Measurements from ENCODE around the gene VTI1A.

The VTI1A gene

DNA sequence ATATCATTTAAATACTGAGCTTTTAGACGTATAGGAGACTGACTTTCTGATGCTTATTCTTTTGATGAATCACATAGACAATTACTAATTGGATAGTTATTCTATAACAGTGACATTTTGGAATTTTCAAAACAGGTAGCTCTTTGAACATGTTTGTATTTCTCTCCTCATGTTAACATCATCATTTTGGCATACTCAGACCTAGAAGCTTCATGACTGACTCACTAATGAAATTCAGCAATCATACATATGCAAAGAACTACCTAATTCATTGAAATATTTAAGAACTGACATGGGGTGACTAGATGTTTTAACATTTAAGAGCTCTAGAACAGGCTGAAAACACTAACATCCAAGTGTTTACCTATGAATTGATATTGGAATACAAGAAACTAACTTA, 192.3 kb downstream of the VTI1A start:
- no peak for DNase-seq (ENCODE audit: low spot score)

DNA sequence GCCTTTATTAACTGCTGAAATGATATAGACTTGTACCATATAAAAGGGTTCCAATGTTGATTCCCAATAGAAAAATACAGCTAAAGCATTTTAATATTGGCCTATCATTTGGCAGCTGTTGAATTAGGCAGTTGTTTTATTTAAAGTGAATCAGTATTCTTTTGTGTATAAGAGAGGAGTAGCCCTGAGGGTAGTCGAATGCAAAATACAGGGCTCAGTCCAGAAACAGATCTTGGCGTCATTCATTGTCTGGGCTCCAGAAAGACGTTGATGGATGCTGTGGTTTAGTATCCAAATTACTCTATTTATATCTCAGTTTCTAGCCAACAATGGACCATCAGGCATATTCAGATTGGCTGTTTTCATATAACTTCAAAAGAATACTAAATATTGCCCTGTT, 193.6 kb downstream of the VTI1A start:
- no peak for DNase-seq (ENCODE audit: low spot score)

DNA sequence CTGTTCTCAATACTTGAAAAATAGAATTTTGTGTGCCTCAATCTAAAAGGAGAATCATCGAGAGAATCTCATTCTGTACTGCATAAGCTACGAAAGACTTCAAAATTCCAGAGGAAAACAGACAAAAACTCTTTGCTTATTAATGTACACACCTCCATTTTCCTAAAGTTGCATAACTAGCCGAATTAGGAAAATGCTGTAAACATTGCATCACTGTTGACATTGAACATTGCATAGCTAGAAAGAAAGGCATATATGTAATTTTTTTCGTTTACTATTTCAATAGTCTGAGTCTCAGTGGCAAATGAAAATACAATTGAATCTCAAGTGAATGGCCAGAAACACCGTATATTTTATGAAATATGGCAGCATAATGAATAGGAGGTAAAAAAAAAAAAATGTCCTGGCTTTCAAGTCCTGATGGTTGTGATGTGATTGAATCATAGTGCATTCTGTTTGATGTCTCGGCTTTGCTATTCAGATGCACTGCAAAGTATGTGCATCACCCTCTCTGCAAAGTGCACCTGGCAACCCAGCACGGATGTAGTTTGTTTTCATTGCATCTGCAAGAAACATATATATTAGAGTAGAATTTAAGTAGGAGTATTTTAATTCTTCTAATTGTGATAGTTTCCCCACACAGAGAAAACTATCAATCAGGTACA, 196.7 kb downstream of the VTI1A start:
- DNase-seq (ENCODE audit: low spot score), result no peak

GRCh38 chr10:112644265-112644645, 197.2 kb downstream of the VTI1A start:
- DNase-seq (ENCODE audit: low spot score), result no peak

DNA sequence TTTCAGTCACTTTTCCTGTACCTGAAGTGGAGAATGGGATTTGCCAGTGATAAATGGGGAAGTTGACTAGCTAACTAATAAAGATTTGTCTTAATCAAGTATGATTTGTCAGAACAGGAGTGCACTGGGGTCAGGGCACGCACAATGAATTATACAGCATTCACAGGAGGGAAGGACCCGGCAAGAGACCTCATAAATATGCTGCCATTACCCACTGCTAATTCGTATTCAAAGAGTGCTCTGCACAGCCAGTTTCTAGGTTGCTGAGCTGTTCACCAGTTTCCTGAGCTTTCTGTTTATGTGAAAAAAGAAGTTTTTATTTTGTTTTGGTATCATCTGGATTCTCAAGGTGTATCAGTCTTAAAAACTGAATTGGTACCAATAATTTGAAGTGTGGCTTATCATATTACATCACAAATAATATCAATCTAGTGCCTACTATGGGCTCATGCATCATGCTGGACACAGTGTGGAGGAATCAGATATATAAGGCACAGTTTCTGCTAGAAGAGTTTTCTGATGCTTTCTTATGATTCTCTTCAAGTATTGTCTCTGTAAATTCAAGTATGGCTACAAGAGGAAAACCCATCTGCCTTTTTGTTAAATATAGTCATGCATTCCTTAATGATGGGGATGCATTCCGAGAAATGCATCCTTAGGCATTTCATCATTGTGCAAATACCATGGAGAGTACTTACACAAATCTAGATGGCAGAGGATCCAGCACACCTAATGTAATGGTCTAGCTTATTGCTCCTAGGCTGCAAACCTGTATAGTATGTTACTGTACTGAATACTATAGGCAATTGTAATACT, 202.2 kb downstream of the VTI1A start:
- no peak for DNase-seq (ENCODE audit: low spot score)

GRCh38 chr10:112649822-112650152, 202.8 kb downstream of the VTI1A start:
- no peak for DNase-seq (ENCODE audit: low spot score)

DNA sequence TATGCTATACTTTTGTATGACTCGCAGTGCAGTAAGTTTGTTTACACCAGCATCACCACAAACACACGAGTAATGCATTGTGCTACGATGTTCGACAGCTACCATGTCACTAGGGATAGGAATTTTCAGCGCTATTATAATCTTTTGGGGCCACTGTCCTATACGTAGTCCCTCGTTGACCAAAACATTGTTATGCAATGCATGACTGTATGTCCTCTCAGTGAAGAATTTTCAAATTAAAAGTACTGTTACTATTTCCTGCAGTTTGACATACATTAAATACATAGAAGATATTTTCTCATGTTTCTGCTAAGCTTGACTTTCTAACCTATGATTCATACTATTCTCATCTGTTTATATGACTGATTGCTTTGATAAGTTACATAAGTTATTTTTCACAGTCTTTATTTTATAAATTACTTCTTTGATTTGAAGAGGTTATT, 203.6 kb downstream of the VTI1A start:
- DNase-seq (ENCODE audit: low spot score), result no peak

- DNase-seq (ENCODE audit: low spot score), result no peak
Measured at GRCh38 chr10:112653215-112653614, 206.2 kb downstream of the VTI1A start.

GRCh38 chr10:112653851-112654250, 206.8 kb downstream of the VTI1A start:
- DNase-seq (ENCODE audit: low spot score), result peak; percentile 53

- DNase-seq (ENCODE audit: low spot score), result no peak
Measured at GRCh38 chr10:112654794-112655193, 207.8 kb downstream of the VTI1A start.

GRCh38 chr10:112655722-112656121, 208.7 kb downstream of the VTI1A start:
- DNase-seq (ENCODE audit: low spot score), result no peak

GRCh38 chr10:112658465-112658864, 211.4 kb downstream of the VTI1A start:
- no peak for DNase-seq (ENCODE audit: low spot score)

DNA sequence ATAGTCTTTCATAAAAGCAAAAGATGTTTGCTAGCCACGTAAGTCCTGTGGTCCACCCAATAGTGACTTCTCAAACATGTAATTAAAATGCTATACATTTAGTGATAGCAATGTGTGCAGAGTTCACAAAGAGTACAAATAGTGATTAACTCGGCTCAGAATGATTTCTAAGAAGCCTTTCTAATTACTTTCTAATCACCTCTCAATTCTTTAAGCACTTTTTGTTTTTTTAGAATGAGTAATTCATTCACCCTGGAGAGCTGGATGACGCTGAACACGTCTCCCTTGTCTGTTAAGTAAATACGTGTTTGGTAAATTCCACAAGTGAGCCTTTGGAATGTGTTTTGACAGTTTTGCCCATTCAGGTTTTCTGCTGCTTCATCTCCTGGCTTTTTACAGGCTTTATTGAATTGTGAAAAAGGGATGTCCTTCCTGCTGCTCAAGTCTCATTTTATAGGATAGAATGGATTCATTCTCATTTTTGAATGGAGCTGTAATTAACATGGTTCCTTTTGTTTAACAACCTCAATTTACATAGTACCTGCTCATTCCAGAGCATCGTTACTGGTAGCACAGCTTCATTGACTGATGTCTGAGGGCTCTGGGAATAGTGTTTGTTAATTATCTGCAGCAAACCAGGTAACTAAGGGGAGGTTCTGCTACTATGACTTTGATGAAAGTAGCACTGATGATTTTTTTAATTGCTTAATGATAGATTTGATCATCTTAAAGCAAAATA, 212.1 kb downstream of the VTI1A start:
- no peak for DNase-seq (ENCODE audit: low spot score)

GRCh38 chr10:112663234-112664125, 216.5 kb downstream of the VTI1A start:
- no peak for DNase-seq (ENCODE audit: low spot score)

GRCh38 chr10:112666094-112666493, 219.1 kb downstream of the VTI1A start:
- DNase-seq (ENCODE audit: low spot score), result no peak

DNA sequence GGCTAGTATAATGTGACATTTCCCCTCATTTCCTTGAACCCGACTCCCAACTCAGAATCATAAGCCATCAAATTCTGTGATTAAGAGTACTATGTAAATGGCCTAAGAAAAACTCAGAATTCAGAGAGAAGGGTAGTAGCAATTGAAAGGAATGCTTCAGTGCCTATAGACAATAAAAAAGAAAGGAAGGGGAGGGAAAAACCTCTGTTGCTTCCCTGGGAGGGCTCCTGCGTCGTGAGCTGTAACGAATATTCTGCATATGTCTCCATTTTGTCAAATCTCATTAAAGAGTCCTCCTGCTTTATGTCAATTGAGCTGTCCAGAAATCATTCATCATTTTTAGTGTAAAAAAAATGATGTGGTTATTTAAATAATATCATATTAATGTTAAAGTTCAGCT, 223.0 kb downstream of the VTI1A start:
- DNase-seq (ENCODE audit: low spot score), result no peak

DNA sequence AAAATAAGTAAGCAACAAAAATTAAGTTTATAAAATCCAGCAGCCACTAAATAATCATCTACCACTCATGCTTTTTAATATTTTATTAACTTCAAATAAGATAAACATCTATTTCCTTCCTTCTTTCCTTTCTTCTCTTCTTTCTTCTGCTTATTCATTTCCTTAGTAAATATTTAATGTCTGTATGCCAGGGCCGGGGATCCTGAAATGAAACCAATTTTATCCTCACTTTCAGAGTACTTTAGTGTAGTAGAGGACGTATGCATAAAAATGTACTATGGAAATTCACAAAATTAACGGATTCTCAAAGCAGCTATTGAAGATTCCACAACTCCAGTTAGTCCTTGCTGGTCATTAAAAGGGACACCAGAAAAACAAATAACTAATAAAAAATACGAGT, 224.7 kb downstream of the VTI1A start:
- DNase-seq (ENCODE audit: low spot score), result no peak

DNA sequence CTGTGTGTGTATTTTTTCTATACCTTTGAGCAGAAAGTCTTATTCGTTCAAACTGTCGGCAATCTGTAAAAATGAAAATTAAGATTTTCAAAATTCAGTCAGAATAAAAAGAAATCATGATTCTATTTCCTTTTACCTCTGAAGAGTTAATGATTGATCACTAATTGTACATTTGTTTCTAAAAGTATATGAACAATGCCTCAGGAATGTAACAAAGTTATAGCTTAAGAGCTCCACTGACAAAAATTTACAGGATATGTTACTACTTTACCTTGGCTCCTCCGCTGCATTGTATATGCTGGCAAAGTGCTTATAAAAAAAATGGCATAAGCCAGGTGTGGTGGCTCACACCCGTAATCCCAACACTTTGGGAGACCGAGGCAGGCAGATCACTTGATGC, 225.7 kb downstream of the VTI1A start:
- DNase-seq (ENCODE audit: low spot score), result no peak

GRCh38 chr10:112675560-112676083, 228.6 kb downstream of the VTI1A start:
- no peak for DNase-seq (ENCODE audit: low spot score)

- no peak for DNase-seq (ENCODE audit: low spot score)
Measured at GRCh38 chr10:112677689-112678088, 230.7 kb downstream of the VTI1A start.

DNA sequence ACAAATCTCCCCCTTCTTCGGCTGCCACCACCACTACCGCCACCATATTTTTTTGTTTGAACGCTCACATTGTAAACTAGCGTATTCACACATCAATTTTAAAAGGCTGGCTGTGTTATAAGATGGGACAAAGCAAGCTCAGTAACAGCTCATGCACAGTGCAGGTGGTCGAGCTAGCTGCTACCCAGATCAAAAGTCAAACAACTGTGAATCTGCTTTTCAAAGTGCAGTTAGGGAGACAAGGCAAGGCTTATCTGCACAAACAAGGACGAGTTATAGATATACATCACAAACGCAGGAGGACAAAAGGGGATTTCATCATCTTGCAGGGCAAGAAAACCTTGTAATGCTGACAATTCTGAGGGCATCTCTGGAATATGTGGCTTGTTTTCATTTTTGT, 231.6 kb downstream of the VTI1A start:
- peak; percentile 76 for DNase-seq (ENCODE audit: low spot score)

DNA sequence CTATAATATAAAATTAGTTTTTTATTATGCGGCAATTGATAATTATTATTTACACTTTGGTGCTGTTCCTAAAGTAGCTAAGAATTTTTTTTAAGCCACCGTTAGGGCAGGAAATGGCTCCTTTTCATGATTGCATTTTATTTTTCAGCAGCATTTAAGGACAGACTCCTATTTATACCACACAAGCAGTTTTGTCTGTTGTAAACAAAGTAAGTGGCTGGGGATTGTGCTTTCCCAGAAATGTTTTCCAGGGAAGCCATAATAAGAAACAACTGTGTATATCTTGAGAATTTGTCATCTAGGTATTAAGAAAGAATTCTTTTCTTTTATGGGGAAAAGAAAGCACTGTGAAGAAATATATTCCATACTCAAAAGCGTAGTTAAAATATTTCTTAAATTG, 232.0 kb downstream of the VTI1A start:
- DNase-seq (ENCODE audit: low spot score), result peak; percentile 15

All from pons (tissue), 1 donor.